NCI-H345 treated with DMSO at 0.1 percent for 48 hours (cell line): ENCODE data around the gene CD274.
"Not testable (repeated sequence)": the region's sequence is repeated elsewhere in the genome, so short reads cannot be mapped to it uniquely, and the experiment has no call there.

Experiments used
- DNase-seq: peaks from one replicate; lab custom pipeline; 2025; ENCODE audit not compliant: unreplicated experiment; lab: John Stamatoyannopoulos, UW

Gene CD274

GRCh38 chr9:5464831-5465330 is 14.5 kb downstream of the CD274 start:
- DNase-seq: not testable (repeated sequence)

- no peak for DNase-seq
Observed at GRCh38 chr9:5466005-5466404, 15.7 kb downstream of the CD274 start.

- no peak for DNase-seq
Observed at GRCh38 chr9:5466766-5467165, 16.4 kb downstream of the CD274 start.

- no peak for DNase-seq
Observed at GRCh38 chr9:5468850-5469249, 18.5 kb downstream of the CD274 start.

- DNase-seq: no peak
Observed at GRCh38 chr9:5470122-5470521, 19.8 kb downstream of the CD274 start.

- DNase-seq: no peak
Observed at GRCh38 chr9:5470816-5471215, 20.5 kb downstream of the CD274 start.

- DNase-seq: not testable (repeated sequence)
Observed at GRCh38 chr9:5475611-5476010, 25.3 kb downstream of the CD274 start.

- DNase-seq: no peak
Observed at GRCh38 chr9:5478206-5478605, 27.9 kb downstream of the CD274 start.

- no peak for DNase-seq
Observed at GRCh38 chr9:5479994-5480694, 29.8 kb downstream of the CD274 start.

- no peak for DNase-seq
Observed at GRCh38 chr9:5480919-5481318, 30.6 kb downstream of the CD274 start.

- no peak for DNase-seq
Observed at GRCh38 chr9:5481322-5482040, 31.1 kb downstream of the CD274 start.

GRCh38 chr9:5482194-5482593 is 31.9 kb downstream of the CD274 start:
- no peak for DNase-seq

GRCh38 chr9:5483306-5483705 is 33.0 kb downstream of the CD274 start:
- DNase-seq: no peak

- no peak for DNase-seq
Observed at GRCh38 chr9:5485378-5486085, 35.2 kb downstream of the CD274 start.

GRCh38 chr9:5486988-5487387 is 36.6 kb downstream of the CD274 start:
- DNase-seq: no peak

GRCh38 chr9:5488221-5489008 is 38.1 kb downstream of the CD274 start:
- no peak for DNase-seq

- no peak for DNase-seq
Observed at GRCh38 chr9:5489630-5490490, 39.5 kb downstream of the CD274 start.

- DNase-seq: no peak
Observed at GRCh38 chr9:5492965-5493678, 42.8 kb downstream of the CD274 start.

- DNase-seq: no peak
Observed at GRCh38 chr9:5493679-5494511, 43.6 kb downstream of the CD274 start.
